ENCODE data around the gene MT1F.
"Not testable (repeated sequence)": the region's sequence is repeated elsewhere in the genome, so short reads cannot be mapped to it uniquely, and the experiment has no call there.

The MT1F gene

DNA sequence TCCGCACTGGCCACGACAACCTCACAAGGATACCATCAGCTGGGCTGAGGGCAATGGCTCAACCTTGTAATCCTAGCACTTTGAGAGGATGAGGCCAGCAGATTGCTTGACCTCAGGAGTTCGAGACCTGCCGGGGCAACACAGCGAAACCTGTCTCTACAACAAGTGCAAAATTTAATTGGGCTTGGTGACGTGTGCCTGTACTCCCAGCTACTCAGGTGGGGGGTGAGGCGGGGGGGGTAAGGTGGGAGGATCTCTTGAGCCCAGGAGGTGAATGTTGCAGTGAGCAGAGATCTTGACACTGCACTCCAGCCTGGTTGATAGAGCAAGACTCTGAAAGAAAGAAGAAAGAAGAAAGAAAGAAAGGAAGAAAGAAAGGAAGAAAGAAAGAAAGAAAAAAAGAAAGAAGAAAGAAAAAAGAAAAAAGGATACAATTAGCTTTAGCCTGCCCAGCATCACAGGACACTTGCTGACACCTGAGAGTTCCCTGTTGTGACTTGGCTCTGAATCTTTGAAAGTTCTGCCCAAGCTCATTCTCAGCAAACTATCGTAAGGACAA is 37.3 kb upstream of the MT1F start:
- no peaks in the 10 kb centered on the region; the same call in 1 of the 2 replicates for H3K27me3 ChIP-seq (ENCODE audit: low read length)

DNA sequence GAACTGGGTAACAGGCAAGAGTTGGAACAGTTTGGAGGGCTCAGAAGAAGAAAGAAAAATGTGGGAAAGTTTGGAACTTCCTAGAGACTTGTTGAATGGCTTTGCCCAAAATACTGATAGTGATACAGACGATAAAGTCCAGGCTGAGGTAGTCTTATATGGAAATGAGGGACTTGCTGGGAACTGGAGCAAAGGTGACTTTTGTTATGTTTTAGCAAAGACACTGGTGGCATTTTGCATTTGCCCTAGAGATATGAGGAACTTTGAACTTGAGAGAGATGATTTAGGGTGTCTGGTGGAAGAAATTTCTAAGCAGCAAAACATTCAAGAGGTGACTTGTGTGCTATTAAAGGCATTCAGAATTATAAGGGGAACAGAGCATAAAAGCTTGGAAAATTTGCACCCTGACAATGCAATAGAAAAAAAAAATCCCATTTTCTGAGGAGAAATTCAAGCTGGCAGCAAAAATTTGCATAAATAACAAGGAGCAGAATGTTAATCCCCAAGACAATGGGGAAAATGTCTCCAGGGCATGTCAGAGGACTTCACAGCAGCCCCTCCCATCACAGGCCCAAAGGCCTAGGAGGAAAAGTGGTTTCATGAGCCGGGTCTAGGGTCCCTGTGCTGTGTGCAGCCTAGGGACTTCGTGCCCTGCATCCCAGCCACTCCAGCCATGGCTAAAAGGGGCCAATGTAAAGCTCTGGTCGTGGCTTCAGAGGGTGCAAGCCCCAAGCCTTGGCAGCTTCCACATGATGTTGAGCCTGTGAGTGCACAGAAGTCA is 35.9 kb upstream of the MT1F start:
- H3F3A ChIP-seq (ENCODE audit: insufficient read depth); H3K27ac ChIP-seq (ENCODE audit: low read depth, low read length); H3K9ac ChIP-seq (ENCODE audit: low read length); H3K9me2 ChIP-seq (replicated peaks; ENCODE audit: insufficient read depth, low read length); H2AFZ ChIP-seq (ENCODE audit: low read depth, low read length, severe bottlenecking); H3K9me3 ChIP-seq (ENCODE audit: insufficient read depth, low read length); H4K20me1 ChIP-seq (ENCODE audit: low read depth, low read length); H3K36me3 ChIP-seq (ENCODE audit: low read length); H3K4me3 ChIP-seq (ENCODE audit: insufficient read depth, low read length, poor library complexity, severe bottlenecking); H3K4me2 ChIP-seq (ENCODE audit: low read depth, low read length, poor library complexity, severe bottlenecking); H3K79me2 ChIP-seq (ENCODE audit: insufficient read depth, low read length); H3K27me3 ChIP-seq (ENCODE audit: low read length): not testable (repeated sequence)

More for the DNA sequence above, 37.3 kb upstream of the MT1F start:
- Histone ChIP-seq H3F3A (ENCODE audit: insufficient read depth) (no peaks in the 10 kb centered on the region), H3K9ac (ENCODE audit: low read length) (no peak overlapping the region), H3K27ac (ENCODE audit: low read depth, low read length) (no peak overlapping the region), H4K20me1 (ENCODE audit: low read depth, low read length) (no peaks in the 10 kb centered on the region), H3K4me3 (ENCODE audit: insufficient read depth, low read length, poor library complexity, severe bottlenecking) (no peak overlapping the region), H3K9me2 (replicated peaks; ENCODE audit: insufficient read depth, low read length) (no peaks in the 10 kb centered on the region), H3K79me2 (ENCODE audit: insufficient read depth, low read length) (no peaks in the 10 kb centered on the region), H3K9me3 (ENCODE audit: insufficient read depth, low read length) (no peaks in the 10 kb centered on the region), H3K36me3 (ENCODE audit: low read length) (no peaks in the 10 kb centered on the region), H2AFZ (ENCODE audit: low read depth, low read length, severe bottlenecking) (no peak overlapping the region), H3K4me2 (ENCODE audit: low read depth, low read length, poor library complexity, severe bottlenecking) (no peak overlapping the region)
- TF ChIP-seq, protein P1, sequence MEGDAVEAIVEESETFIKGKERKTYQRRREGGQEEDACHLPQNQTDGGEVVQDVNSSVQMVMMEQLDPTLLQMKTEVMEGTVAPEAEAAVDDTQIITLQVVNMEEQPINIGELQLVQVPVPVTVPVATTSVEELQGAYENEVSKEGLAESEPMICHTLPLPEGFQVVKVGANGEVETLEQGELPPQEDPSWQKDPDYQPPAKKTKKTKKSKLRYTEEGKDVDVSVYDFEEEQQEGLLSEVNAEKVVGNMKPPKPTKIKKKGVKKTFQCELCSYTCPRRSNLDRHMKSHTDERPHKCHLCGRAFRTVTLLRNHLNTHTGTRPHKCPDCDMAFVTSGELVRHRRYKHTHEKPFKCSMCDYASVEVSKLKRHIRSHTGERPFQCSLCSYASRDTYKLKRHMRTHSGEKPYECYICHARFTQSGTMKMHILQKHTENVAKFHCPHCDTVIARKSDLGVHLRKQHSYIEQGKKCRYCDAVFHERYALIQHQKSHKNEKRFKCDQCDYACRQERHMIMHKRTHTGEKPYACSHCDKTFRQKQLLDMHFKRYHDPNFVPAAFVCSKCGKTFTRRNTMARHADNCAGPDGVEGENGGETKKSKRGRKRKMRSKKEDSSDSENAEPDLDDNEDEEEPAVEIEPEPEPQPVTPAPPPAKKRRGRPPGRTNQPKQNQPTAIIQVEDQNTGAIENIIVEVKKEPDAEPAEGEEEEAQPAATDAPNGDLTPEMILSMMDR (IDR thresholded peaks at IDR 0.05; ENCODE audit: insufficient read depth, low read length, poor library complexity, severe bottlenecking): no peak
- TF ChIP-seq EZH2phosphoT487 (conservative IDR thresholded peaks at IDR 0.05; ENCODE audit: low read length): no peak

DNA sequence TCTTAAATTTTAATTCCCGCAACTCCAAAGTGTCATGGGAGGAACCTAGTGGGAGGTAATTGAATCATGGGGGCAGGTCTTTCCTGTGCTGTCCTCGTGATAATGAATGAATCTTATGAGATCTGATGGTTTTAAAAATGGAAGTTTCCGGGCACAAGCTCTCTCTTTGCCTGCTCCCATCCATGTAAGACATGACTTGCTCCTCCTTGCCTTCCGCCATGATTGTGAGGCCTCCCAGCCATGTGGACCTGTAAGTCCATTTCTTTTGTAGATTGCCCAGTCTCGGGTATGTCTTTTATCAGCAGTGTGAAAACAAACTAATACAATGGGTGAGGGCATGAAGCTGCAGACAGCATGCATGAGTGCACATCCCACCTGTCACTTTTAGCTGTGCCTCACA is 34.6 kb upstream of the MT1F start:
- H3K27me3 ChIP-seq (ENCODE audit: low read length); H3K79me2 ChIP-seq (ENCODE audit: insufficient read depth, low read length); H4K20me1 ChIP-seq (ENCODE audit: low read depth, low read length); H3K36me3 ChIP-seq (ENCODE audit: low read length); H3K4me3 ChIP-seq (ENCODE audit: insufficient read depth, low read length, poor library complexity, severe bottlenecking); H2AFZ ChIP-seq (ENCODE audit: low read depth, low read length, severe bottlenecking); H3K9me3 ChIP-seq (ENCODE audit: insufficient read depth, low read length); H3F3A ChIP-seq (ENCODE audit: insufficient read depth); H3K9me2 ChIP-seq (replicated peaks; ENCODE audit: insufficient read depth, low read length); H3K27ac ChIP-seq (ENCODE audit: low read depth, low read length); H3K4me2 ChIP-seq (ENCODE audit: low read depth, low read length, poor library complexity, severe bottlenecking); H3K9ac ChIP-seq (ENCODE audit: low read length): not testable (repeated sequence)

DNA sequence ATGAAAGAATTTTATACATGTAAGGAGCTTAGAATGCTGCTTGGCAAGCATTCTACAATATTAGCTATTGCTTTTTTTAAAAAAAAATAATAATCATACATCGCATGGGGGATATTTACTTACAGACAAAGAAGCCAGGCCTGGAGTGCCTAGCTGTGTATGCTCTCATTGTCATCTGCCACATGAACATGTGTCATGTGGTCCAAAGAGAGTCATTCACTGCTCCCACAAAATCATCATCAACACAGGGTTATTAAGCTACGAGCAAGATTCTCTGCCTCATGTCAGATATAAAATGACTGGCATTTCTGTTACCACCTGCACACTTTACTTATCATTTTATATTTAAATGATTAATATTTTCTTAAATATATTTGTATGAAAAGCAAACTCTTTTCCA is 34.1 kb upstream of the MT1F start:
- Histone ChIP-seq H3K9ac (ENCODE audit: low read length) (no peak overlapping the region), H3K4me3 (ENCODE audit: insufficient read depth, low read length, poor library complexity, severe bottlenecking) (no peak overlapping the region), H3K79me2 (ENCODE audit: insufficient read depth, low read length) (no peaks in the 10 kb centered on the region), H2AFZ (ENCODE audit: low read depth, low read length, severe bottlenecking) (no peak overlapping the region), H4K20me1 (ENCODE audit: low read depth, low read length) (no peaks in the 10 kb centered on the region), H3K9me2 (replicated peaks; ENCODE audit: insufficient read depth, low read length) (no peaks in the 10 kb centered on the region), H3K4me2 (ENCODE audit: low read depth, low read length, poor library complexity, severe bottlenecking) (no peak overlapping the region), H3K27me3 (ENCODE audit: low read length) (no peaks in the 10 kb centered on the region; the same call in 1 of the 2 replicates), H3K9me3 (ENCODE audit: insufficient read depth, low read length) (no peaks in the 10 kb centered on the region), H3K36me3 (ENCODE audit: low read length) (no peaks in the 10 kb centered on the region), H3K27ac (ENCODE audit: low read depth, low read length) (no peak overlapping the region), H3F3A (ENCODE audit: insufficient read depth) (no peaks in the 10 kb centered on the region)
- TF ChIP-seq, protein P1 (IDR thresholded peaks at IDR 0.05; ENCODE audit: insufficient read depth, low read length, poor library complexity, severe bottlenecking): no peak
- no peak for TF ChIP-seq EZH2phosphoT487 (conservative IDR thresholded peaks at IDR 0.05; ENCODE audit: low read length)
